Measurements from ENCODE around the gene POU2F2. TPM values are rescaled to one million over a fixed set of nuclear protein-coding genes. Genes with fewer than 3 reads are reported as not detected.

POU2F2 gene
- total and polyA plus RNA-seq, 2 experiments from 2014 or later = 2.3 to 4.6 TPM

DNA sequence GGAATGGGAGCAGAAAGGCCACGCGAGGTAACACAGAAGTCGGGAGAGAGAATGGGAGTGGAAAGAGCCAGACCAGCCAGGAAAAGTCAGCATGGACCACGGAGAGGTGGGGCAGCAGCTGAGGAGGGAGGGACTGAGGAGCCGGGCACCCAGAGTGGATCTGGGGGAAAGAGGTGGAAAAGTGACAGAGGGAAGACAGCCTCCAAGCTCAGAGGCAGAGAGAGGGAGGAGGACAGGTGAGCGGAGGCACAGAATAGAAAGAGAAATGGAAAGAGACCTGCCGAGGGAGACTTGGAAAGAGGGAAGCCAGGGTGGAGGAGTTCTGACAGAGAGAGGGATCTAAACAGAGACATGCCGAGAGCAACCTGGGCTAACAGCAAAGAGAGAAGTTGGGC is 63.9 kb downstream of the POU2F2 start:
- Histone ChIP-seq H3K9me2 (ENCODE audit: insufficient read depth) (no peaks in the 10 kb centered on the region), H3K4me1 (ENCODE audit: insufficient read depth) (peaks cover 20% of the 10 kb centered on the region), H3K79me2 (replicated peaks; ENCODE audit: insufficient read depth) (peaks cover 28% of the 10 kb centered on the region), H3K27me3 (ENCODE audit: insufficient read depth) (no peaks in the 10 kb centered on the region), H3K4me2 (peak overlapping the region; percentile 91), H4K20me1 (replicated peaks; ENCODE audit: insufficient read depth) (peaks cover 12% of the 10 kb centered on the region), H3K27ac (ENCODE audit: low read depth) (no peak overlapping the region), H3K4me3 (peak overlapping the region; percentile 83), H3K36me3 (ENCODE audit: insufficient read depth) (no peaks in the 10 kb centered on the region; the same call in 1 of the 2 replicates), H2AFZ (no peak overlapping the region), H3F3A (replicated peaks; ENCODE audit: low read depth) (peaks cover 6% of the 10 kb centered on the region; the same call in 1 of the 2 replicates)
- 0 out of 3 replicates have a peak, but pooled peaks cover 3% of the 10 kb centered on the region for H3K9me3 Mint-ChIP-seq
- ATAC-seq (no peak), DNase-seq (ENCODE audit: low spot score) (no peak)
- TF ChIP-seq JUNB (IDR thresholded peaks at IDR 0.05; ENCODE audit: unreplicated experiment) (no peak), STAT1 (IDR thresholded peaks at IDR 0.05; ENCODE audit: unreplicated experiment) (no peak), ZNF114 (CRISPR knock-in tag; IDR thresholded peaks at IDR 0.05) (no peak)
- TF ChIP-seq, protein P1, sequence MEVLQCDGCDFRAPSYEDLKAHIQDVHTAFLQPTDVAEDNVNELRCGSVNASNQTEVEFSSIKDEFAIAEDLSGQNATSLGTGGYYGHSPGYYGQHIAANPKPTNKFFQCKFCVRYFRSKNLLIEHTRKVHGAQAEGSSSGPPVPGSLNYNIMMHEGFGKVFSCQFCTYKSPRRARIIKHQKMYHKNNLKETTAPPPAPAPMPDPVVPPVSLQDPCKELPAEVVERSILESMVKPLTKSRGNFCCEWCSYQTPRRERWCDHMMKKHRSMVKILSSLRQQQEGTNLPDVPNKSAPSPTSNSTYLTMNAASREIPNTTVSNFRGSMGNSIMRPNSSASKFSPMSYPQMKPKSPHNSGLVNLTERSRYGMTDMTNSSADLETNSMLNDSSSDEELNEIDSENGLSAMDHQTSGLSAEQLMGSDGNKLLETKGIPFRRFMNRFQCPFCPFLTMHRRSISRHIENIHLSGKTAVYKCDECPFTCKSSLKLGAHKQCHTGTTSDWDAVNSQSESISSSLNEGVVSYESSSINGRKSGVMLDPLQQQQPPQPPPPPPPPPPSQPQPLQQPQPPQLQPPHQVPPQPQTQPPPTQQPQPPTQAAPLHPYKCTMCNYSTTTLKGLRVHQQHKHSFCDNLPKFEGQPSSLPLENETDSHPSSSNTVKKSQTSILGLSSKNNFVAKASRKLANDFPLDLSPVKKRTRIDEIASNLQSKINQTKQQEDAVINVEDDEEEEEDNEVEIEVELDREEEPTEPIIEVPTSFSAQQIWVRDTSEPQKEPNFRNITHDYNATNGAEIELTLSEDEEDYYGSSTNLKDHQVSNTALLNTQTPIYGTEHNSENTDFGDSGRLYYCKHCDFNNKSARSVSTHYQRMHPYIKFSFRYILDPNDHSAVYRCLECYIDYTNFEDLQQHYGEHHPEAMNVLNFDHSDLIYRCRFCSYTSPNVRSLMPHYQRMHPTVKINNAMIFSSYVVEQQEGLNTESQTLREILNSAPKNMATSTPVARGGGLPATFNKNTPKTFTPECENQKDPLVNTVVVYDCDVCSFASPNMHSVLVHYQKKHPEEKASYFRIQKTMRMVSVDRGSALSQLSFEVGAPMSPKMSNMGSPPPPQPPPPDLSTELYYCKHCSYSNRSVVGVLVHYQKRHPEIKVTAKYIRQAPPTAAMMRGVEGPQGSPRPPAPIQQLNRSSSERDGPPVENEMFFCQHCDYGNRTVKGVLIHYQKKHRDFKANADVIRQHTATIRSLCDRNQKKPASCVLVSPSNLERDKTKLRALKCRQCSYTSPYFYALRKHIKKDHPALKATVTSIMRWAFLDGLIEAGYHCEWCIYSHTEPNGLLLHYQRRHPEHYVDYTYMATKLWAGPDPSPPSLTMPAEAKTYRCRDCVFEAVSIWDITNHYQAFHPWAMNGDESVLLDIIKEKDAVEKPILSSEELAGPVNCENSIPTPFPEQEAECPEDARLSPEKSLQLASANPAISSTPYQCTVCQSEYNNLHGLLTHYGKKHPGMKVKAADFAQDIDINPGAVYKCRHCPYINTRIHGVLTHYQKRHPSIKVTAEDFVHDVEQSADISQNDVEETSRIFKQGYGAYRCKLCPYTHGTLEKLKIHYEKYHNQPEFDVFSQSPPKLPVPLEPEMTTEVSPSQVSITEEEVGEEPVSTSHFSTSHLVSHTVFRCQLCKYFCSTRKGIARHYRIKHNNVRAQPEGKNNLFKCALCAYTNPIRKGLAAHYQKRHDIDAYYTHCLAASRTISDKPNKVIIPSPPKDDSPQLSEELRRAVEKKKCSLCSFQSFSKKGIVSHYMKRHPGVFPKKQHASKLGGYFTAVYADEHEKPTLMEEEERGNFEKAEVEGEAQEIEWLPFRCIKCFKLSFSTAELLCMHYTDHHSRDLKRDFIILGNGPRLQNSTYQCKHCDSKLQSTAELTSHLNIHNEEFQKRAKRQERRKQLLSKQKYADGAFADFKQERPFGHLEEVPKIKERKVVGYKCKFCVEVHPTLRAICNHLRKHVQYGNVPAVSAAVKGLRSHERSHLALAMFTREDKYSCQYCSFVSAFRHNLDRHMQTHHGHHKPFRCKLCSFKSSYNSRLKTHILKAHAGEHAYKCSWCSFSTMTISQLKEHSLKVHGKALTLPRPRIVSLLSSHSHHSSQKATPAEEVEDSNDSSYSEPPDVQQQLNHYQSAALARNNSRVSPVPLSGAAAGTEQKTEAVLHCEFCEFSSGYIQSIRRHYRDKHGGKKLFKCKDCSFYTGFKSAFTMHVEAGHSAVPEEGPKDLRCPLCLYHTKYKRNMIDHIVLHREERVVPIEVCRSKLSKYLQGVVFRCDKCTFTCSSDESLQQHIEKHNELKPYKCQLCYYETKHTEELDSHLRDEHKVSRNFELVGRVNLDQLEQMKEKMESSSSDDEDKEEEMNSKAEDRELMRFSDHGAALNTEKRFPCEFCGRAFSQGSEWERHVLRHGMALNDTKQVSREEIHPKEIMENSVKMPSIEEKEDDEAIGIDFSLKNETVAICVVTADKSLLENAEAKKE (CRISPR knock-in tag; IDR thresholded peaks at IDR 0.05) = no peak
- TF ChIP-seq, protein P2, sequence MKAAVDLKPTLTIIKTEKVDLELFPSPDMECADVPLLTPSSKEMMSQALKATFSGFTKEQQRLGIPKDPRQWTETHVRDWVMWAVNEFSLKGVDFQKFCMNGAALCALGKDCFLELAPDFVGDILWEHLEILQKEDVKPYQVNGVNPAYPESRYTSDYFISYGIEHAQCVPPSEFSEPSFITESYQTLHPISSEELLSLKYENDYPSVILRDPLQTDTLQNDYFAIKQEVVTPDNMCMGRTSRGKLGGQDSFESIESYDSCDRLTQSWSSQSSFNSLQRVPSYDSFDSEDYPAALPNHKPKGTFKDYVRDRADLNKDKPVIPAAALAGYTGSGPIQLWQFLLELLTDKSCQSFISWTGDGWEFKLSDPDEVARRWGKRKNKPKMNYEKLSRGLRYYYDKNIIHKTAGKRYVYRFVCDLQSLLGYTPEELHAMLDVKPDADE (IDR thresholded peaks at IDR 0.05) = no peak
- TF ChIP-seq, protein P3, sequence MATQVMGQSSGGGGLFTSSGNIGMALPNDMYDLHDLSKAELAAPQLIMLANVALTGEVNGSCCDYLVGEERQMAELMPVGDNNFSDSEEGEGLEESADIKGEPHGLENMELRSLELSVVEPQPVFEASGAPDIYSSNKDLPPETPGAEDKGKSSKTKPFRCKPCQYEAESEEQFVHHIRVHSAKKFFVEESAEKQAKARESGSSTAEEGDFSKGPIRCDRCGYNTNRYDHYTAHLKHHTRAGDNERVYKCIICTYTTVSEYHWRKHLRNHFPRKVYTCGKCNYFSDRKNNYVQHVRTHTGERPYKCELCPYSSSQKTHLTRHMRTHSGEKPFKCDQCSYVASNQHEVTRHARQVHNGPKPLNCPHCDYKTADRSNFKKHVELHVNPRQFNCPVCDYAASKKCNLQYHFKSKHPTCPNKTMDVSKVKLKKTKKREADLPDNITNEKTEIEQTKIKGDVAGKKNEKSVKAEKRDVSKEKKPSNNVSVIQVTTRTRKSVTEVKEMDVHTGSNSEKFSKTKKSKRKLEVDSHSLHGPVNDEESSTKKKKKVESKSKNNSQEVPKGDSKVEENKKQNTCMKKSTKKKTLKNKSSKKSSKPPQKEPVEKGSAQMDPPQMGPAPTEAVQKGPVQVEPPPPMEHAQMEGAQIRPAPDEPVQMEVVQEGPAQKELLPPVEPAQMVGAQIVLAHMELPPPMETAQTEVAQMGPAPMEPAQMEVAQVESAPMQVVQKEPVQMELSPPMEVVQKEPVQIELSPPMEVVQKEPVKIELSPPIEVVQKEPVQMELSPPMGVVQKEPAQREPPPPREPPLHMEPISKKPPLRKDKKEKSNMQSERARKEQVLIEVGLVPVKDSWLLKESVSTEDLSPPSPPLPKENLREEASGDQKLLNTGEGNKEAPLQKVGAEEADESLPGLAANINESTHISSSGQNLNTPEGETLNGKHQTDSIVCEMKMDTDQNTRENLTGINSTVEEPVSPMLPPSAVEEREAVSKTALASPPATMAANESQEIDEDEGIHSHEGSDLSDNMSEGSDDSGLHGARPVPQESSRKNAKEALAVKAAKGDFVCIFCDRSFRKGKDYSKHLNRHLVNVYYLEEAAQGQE (IDR thresholded peaks at IDR 0.05; ENCODE audit: unreplicated experiment) = no peak
- no peak overlapping the region for H3K4me3 Mint-ChIP-seq
- no peak overlapping the region for H3K27ac Mint-ChIP-seq
- H3K27me3 Mint-ChIP-seq (ENCODE audit: insufficient read depth, low read depth, poor library complexity) = peaks cover 4% of the 10 kb centered on the region
- peaks cover 16% of the 10 kb centered on the region for H3K36me3 Mint-ChIP-seq (ENCODE audit: low read depth)
- peaks cover 16% of the 10 kb centered on the region for H3K4me1 Mint-ChIP-seq

All from GM23338 (cell line).